ENCODE measurements around the gene SNAP29.
"Not testable (repeated sequence)": the region's sequence is repeated elsewhere in the genome, so short reads cannot be mapped to it uniquely, and the experiment has no call there.

SNAP29 gene

DNA sequence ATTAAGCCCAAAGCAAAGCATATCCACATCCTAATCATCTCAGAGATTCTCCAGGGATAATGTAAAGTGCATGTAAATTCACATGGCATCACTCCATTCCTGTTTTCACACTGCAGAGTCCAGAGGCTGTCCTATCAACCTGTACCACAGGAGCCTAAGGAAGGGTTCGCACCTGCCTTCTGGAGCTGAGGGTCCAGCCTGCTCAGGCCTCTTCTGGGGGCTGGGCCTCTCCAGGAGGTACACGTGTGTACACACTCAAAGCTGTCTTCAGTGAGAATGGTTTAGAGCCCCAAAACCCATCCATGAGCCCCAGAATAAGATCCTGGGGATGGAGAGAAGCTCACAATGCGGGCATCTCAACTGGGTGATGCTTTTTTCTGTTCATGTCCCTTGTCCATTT, 24.1 kb upstream of the SNAP29 start:
- no peak for DNase-seq (ENCODE audit: low read depth)

DNA sequence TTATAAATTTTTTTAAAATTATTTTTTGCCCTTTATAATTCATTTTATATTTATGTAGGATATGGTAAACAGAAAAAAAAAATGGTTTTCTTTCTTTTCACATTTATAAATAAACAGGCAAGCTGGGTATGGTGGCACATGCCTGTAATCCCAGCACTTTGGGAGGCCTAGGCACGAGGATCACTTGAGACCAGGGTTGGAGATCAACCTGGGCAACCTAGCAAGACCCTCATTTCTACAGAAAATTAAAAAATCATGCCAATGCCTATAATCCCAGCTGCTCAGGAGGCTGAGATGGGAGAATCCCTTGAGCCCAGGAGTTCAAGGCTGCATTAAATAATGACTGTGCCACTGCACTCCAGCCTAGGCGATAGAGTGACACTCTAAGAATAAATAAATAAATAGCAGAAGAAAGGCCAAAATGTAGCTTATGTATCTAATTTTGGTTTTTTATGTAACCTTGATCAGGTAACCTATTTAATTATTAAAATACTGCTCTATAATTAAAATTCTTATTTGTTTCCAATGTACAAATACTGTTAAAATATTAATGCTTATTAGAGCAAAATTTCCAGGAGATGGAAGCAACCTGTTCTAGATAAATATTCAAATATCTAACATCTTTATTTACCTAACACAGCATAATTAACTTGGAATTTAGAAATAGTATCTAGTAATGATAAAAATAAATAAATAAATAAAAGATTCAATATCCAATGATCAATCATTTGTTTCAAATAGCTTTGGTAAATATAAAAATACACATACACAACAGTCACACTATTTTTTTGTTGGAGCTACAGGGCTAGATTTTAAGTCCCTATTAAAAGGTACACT, 21.6 kb upstream of the SNAP29 start:
- DNase-seq (ENCODE audit: low read depth), result no peak

DNA sequence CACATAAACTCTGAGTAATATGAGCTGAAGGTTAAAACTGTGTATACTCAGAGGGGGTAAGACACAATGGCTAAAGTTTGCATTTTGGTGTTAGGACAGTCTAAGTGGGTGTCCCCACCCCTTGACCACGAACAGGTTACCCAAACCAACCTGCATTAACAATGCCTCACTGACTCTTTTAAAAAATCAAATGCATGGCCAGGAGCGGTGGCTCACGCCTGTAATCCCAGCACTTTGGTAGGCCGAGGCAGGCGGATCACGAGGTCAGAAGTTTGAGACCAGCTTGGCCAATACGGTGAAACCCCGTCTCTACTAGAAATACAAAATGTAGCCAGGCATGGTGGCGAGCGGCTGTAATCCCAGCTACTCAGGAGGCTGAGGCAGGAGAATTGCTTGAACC, 19.5 kb upstream of the SNAP29 start:
- DNase-seq (ENCODE audit: low read depth), result not testable (repeated sequence)

DNA sequence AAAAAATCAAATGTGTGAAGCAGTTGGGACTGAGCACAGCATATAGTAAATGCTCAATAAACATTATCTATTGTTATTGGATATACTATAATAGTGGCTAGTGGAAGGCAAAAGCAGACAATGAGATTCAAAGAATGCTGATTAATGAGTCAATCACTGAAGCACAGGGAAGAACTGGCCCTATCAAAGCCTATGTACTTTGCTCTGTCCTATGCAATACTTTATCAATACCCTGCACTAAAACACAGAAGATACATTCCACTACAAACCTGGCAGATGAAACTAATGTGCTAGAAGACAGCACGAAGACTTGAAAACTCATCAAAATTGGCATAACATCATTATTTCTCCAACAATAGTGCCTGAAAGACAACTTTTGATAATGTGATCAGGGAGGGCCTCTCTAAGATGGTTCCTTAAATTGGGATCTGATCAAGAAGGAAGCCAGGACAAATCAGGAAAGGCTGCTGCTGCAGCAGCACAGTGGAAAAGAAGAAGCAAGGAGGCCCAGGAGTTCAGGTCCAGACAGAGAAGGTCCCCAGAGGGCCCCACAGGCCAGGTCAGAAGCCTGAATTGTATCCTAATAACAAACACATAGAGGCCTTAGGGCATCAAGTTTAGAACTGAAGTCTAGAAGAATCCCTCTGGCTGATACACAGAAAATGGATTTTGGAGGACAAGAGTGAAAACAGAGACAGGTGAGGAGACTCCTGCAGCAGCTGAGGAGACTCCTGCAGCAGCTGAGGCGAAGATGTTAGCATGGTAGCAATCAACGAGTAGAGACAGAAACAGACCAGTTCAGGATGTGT, 18.8 kb upstream of the SNAP29 start:
- DNase-seq (ENCODE audit: low read depth), result no peak

DNA sequence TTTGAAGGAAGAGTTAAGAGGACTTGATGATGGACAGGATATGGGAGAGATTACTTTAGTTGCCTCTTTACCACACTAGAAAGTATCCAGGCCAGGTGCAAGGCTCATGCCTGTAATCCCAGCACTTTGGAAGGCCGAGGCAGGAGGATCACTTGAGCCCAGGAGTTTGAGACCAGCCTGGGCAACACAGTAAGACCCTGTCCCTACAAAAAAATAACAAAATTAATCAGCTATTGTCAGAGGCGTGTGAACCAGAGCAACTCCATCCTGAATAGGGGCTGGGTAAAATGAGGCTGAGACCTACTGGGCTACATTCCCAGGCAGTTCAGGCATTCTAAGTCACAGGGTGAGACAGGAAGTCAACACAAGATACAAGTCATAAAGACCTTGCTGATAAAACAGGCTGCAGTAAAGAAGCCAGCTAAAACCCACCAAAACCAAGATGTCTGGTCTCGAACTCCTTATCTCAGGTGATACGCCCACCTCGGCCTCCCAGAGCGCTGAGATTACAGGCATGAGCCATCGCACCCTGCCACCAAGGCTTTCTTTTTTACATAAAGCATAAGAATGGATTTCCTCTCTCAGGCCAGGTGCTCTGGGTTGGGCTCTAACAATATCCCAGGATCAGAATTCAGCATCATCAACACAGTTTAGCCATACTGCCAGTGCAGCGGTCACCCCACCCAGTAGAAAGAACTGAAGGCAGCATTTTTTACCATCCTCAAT, 18.0 kb upstream of the SNAP29 start:
- DNase-seq (ENCODE audit: low read depth), result no peak

DNA sequence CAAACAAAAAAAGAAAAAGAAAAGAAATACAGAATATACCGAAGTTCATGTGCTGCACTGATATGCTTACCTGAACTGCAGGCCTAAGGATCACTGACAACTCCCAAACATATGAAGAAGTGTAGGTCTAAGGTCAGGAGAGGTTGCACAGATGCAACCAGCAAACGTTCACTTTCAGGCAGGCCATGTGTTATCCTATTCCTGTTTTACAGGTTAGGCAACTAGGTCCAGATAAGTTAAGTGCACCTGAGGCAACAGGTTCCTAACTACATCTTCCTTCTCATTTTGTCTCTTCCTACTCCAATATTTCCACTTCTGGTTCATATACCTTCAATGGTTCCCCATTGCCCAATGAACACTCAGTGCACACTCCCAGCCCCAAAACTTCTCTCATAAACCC, 15.3 kb upstream of the SNAP29 start:
- no peak for DNase-seq (ENCODE audit: low read depth)

DNA sequence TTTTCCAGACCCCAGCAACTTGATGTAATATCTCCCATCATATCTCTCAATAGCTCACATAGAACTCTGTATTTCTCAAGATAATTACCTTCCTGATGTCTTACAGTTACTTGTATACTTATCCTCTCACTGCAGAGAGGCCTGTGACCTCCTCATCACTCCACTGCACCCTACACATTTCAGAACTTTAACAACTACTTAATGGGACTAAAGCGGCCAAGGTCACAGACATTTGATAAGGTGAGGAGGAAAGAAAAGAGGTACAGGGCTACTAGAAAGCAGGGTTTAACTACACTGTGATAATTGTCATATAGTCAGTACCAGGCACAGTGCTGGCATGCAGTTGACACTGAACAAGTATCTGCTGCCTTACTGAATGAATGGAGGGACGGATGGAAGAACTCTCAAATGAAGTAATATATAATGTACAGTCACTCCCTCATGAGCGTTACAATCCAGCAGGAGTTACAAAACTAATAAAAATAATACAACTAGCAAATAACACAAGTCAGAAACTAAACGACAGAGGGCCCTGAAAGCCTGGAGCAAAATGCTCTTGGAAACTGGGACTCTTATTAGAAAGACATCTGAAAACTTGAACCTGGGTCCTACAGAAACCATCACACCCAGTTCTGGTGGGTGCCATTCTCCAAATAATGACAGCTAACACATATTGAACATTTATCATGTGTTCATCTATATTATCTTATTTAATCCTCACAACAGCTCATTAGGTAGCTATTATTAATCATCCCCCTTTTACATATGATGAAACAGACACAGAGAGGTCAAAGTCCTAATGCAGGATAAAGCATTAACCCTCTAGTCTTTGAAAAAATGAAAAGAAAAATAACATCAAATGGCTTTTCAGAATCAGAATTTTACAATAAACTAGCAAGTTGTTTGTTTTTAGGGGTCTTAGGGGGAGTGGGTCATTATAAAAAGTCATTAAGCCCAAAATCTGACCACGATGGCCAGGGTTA, 14.5 kb upstream of the SNAP29 start:
- DNase-seq (ENCODE audit: low read depth), result no peak

DNA sequence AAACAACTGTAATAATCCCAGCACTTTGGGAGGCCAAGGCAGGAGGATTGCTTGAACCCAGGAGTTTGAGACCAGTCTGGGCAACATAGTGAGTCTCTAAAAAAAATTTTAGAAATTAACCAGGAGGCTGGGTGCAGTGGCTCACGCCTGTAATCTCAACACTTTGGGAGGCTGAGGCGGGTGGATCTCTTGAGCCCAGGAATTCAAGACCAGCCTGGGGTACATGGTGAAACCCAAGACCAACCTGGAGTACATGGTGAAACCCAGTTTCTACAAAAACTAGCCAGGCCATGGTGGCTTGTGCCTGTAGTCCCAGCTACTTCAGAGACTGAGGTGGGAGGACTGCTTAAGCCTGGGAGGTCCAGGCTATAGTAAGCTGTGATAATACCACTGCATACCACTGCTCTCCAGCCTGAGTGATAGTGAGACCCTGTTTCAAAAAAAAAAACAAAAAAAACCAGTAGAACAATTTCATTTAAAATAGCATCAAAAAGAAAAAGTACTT, 11.4 kb upstream of the SNAP29 start:
- DNase-seq (ENCODE audit: low read depth), result no peak

DNA sequence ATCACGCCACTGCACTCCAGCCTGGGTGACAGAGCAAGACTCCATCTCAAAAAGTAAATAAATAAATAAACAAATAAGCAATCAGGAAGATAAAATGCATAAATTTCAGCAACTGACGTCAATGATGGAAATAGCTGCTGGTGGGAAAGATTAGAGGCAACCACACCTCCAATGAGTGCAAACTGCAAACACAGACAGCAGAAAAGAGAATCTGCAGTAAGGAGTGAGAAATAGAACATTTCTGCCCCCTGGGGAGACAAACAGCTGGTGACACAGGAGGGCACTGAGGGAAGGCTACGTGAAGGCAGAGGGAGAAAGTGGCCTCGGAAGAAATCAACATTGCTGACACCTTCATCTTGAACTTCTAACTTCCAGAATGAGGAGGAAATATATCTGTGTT, 6.7 kb upstream of the SNAP29 start:
- DNase-seq (ENCODE audit: low read depth), result no peak

DNA sequence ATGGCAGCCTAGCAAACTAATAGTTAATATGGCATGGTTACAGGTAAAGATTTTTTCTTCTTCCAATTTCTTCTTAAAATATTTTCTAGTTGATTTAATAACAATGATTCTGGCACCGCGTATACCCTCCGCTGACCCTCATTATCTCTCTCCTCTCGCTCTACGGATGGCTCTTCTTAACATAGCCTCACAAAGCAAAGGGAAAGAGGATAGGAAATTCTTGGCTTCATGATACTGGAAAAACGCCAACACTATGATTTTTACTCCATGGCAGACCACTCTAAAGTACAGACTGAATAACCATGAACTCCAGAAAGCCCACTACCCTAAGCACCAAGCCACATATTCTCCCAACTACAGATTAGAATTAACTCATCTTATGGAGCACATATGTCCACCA, 6.3 kb upstream of the SNAP29 start:
- no peak for DNase-seq (ENCODE audit: low read depth)

DNA sequence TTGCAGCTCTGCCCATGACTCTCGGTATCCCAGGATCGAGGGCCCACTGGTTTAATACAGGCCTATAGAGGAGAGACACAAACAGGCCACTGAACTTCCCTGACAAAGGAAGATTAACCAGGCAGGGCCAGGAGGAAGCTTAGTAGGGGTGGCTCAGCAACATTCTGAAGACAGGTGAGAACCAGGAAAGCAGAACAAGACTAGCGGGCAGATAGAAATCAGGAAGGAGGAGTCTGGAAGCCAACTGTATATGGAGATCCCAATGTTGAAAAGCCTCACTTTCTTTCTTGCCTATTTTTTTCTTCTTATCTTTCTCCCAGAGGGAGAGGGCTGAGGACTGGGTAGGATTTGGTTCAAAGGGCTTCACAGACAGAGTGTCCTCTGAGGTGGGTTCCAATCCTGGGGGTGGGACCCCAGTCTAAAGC, 5.6 kb upstream of the SNAP29 start:
- DNase-seq (ENCODE audit: low read depth), result no peak

DNA sequence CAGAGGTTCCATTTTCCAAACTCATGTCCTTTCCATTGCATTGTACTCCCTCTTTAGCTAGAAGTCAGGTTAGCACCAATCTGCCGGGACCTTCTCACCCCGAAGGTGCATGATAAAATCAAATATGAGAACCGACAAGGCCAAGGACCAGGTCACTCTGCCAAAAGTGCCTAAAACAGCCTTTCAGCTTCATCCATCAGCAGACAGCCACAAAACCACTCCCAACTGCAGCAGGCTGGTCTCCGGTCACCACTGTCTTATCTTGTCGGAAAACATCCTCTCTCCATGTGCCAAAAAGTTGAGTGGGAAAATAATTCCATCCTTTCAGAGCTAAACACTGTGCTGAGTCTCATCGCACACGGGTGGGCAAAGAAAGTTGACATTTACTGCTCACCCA, 1.6 kb upstream of the SNAP29 start:
- no peak for DNase-seq (ENCODE audit: low read depth)

DNA sequence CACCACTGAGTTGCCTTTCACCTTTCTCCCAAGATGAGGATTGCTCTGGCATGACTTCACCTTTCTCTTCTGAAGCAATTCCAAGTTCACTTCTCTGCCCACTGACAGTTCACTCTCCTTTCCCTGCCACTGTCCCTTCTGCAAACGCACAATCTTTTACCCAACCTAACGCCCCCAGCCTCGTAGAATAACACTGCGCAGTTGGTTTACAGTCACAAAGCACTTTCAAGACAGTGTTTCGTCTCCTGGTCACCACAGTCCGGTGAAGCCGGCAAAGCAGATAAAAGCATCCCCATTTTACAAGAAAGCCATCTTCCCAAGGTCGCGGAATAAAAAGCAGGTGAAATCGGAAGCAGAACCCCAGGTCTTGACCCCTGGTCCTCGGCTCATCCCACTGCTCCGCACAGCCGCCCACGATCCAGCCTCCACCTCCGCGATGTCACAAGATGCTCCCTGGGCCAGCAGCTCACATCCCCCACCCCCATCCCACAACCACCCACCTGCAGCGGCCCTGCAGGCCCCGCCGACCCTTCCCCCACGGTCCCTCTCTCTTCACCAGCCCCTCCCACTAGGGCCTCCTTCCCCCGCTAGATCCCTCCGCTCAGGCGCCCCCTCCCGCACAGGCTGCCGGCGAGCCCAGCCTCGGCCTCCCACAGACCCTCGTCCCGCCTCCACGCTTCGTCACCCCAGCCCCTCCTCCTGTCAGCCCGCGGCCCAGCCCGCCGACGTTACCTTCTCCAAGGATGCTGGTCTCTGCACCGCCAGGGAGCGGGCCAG, 781 bp upstream of the SNAP29 start:
- DNase-seq (ENCODE audit: low read depth), result peak; percentile 86

DNA sequence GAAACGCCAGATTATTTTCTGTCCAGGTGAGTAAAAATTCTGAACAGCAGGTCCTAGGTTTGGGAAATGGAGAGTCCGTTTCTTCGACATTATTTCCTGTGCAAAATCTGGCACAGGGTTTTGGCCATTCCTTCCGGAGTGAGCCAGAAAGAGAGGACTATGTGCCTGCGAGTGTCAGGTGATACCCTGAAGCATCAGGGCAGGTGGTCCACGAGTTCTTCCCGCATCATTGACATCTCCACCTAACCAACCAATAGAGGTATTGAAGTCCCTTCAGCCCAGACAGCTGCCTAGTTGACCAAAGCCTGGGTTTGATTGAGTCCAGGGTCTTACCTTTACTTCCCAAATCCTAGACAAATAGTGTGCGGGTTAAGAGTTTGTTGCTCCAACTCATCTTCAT, 808 bp downstream of the SNAP29 start:
- DNase-seq (ENCODE audit: low read depth), result no peak

DNA sequence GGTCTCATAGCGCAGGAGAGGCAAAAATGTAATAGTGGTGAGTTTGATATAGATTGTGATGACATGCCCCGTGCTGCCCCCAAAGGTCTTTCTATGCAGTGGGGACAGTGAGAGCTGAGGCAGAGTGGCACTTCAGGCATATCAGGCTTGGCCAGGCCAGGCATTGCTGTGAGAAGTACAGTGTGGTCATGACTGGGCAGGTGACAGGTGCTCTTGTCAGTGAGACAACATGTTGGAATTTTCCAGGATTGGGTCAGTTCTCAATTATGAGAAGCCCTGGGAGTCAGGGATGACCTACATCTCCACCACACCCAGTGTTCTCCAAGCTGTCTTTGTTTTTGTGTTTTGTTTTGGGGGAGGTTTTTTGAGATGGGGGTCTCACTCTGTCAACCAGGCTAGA, 3.7 kb downstream of the SNAP29 start:
- no peak for DNase-seq (ENCODE audit: low read depth)

DNA sequence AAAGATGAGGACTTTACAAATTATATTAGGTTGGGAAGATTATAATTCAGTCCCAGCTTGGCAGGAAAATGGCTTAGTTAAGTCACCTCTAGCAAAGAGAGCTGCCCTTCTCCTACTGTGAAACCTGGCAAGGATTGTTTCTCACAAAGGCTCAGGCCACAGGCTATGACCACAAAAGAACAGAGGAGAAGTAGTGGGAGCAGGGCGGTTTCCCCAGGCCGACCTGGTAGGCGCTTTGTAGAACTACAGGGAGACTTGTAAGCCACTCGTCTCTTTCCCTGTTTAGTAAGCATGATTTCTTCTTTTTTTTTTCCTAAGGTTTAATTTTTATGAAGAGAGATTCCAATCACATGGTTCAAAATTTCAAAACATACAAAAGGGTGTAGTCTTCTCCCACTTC, 4.6 kb downstream of the SNAP29 start:
- DNase-seq (ENCODE audit: low read depth), result no peak

DNA sequence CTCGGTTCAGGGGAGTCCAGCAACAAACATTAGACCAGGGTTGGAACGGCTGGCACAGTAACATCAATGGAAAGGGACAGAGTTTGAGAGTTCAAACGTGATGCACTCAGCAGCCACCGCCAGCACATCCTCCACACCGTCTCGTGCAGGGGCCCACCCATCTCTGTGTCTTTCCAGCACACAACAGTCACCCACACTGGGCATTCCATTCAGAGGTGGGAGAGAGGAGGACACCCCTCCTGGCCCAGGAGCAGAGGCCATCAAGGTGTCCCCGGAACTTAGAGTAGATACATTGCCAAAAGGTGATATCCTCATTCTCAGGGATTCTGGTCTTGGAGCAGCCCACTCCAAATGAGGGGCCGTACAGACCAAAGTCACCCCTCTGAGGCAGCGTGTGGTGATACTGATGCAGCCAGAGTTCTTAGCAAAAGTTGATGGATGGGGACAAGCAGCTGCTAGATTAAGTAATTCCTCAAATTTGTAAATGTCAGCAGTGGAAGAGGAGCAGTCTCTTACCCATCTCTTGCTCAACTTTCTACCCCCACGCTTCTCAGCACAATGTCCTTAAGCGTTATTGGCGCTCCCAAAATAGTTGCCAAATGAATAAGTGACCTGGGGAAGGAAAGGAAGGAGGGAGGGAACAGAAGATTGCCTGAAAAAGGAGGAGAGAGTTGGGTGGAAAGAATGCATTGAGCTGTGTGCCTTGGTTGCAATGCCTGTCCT, 5.5 kb downstream of the SNAP29 start:
- DNase-seq (ENCODE audit: low read depth), result no peak

DNA sequence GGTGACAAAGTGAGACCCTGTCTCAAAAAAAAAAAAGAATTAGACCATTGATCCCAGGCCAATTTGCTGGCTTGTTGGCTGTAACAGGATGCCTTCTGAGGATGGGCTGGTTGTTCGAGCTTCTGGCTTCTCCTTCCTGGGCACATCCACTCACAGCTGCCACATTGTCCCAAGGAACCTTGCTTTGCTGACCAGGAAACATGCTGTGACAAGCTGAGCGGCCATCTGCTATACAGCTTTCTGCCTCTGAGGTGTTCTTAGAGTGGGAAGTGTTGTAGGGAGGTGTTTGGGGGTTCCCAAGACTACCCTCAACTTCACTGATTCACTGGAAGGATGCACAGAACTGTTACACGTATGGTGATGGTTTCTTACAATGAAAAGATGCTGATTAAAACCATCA, 6.5 kb downstream of the SNAP29 start:
- DNase-seq (ENCODE audit: low read depth), result no peak

DNA sequence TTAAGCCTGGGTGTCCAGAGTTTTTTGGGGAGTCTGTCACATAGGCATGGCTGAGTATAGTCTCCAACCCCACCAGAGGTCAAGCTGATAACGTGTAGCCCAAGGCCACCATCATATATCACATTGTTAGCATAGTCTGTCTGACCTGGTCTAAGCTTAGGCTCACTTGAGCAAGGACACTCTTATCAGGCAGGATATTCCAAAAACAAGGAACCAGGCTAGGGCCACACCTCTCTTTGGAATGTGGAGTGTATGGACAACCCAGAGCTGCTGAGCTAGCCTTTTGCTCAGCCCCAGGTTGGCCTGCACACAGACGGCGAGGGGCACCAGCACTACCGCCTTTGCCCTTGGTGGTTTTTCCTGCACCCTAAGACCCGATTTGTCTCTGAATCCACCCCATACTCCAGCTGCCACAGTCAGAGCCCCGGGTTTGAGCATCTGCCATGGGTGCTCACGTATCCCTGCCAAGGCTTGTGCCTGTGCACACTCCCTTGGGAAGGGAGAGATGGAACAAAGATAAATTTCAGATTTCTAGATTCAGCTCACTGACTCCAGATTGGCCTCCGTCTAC, 7.2 kb downstream of the SNAP29 start:
- no peak for DNase-seq (ENCODE audit: low read depth)

DNA sequence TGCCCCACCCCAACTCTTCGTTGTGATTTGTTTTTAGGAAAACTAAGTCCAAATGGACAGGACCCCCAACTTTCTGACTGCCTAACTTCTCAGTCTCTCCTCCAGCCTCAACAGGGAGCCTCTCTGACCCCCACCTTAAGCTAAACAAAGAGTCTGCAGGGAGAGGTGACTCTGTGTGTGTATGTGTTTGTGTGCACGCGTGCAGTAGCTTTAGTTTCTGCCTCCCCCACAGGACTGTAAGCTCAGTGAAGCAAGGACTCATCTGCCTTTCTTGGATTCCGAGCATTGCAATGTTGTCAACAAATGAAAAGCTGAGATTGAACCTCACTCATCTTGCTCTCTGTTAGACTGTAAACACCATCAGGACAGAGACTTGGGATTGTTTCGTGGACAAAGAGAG, 7.9 kb downstream of the SNAP29 start:
- DNase-seq (ENCODE audit: low read depth), result no peak
